ENCODE results near the gene ST3GAL3.

DNA sequence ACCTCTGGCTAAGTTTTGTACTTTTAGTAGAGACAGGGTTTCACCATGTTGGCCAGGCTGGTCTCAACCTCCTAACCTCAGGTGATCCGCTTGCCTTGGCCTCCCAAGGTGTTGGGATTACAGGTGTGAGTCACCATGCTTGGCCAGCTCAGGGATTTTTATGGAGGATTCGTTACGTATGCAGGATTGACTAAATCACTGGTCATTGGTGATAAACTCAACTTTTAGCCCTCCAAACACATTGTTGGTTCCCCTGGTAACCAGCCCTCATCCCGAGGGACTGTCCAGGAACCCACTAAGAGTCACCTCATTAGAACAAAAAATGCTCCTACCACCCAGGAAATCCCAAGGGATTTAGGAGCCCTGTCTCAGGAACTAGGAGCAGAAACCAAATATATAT, 40.4 kb downstream of the ST3GAL3 start:
- TF ChIP-seq CTCF (IDR thresholded peaks at IDR 0.05) (no peak), POLR2AphosphoS5 (IDR thresholded peaks at IDR 0.05; ENCODE audit: low read depth, low read length) (no peak), SIN3A (IDR thresholded peaks at IDR 0.05; ENCODE audit: borderline replicate concordance, insufficient read depth, low read depth, low read length) (no peak)
- TF ChIP-seq, protein P1, sequence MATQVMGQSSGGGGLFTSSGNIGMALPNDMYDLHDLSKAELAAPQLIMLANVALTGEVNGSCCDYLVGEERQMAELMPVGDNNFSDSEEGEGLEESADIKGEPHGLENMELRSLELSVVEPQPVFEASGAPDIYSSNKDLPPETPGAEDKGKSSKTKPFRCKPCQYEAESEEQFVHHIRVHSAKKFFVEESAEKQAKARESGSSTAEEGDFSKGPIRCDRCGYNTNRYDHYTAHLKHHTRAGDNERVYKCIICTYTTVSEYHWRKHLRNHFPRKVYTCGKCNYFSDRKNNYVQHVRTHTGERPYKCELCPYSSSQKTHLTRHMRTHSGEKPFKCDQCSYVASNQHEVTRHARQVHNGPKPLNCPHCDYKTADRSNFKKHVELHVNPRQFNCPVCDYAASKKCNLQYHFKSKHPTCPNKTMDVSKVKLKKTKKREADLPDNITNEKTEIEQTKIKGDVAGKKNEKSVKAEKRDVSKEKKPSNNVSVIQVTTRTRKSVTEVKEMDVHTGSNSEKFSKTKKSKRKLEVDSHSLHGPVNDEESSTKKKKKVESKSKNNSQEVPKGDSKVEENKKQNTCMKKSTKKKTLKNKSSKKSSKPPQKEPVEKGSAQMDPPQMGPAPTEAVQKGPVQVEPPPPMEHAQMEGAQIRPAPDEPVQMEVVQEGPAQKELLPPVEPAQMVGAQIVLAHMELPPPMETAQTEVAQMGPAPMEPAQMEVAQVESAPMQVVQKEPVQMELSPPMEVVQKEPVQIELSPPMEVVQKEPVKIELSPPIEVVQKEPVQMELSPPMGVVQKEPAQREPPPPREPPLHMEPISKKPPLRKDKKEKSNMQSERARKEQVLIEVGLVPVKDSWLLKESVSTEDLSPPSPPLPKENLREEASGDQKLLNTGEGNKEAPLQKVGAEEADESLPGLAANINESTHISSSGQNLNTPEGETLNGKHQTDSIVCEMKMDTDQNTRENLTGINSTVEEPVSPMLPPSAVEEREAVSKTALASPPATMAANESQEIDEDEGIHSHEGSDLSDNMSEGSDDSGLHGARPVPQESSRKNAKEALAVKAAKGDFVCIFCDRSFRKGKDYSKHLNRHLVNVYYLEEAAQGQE (IDR thresholded peaks at IDR 0.05; ENCODE audit: insufficient read depth in 1 of 2, low read depth in 2 of 2, low read length in 1 of 2): no peak
